Measurements from ENCODE around the gene OR52E4. TPM values are rescaled to one million over a fixed set of nuclear protein-coding genes. Genes with fewer than 3 reads are reported as not detected.

Gene OR52E4
- total and polyA plus RNA-seq, 12 donors: not detected

- H3K27ac ChIP-seq: no peak overlapping the region
- no peaks in the 10 kb centered on the region for H3K27me3 ChIP-seq
- TF ChIP-seq, protein P1, sequence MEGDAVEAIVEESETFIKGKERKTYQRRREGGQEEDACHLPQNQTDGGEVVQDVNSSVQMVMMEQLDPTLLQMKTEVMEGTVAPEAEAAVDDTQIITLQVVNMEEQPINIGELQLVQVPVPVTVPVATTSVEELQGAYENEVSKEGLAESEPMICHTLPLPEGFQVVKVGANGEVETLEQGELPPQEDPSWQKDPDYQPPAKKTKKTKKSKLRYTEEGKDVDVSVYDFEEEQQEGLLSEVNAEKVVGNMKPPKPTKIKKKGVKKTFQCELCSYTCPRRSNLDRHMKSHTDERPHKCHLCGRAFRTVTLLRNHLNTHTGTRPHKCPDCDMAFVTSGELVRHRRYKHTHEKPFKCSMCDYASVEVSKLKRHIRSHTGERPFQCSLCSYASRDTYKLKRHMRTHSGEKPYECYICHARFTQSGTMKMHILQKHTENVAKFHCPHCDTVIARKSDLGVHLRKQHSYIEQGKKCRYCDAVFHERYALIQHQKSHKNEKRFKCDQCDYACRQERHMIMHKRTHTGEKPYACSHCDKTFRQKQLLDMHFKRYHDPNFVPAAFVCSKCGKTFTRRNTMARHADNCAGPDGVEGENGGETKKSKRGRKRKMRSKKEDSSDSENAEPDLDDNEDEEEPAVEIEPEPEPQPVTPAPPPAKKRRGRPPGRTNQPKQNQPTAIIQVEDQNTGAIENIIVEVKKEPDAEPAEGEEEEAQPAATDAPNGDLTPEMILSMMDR (IDR thresholded peaks at IDR 0.05): no peak
- TF ChIP-seq POLR2A (IDR thresholded peaks at IDR 0.05): no peak
- no peaks in the 10 kb centered on the region for H3K9me3 ChIP-seq (replicated peaks in 1 of 3)
- no peaks in the 10 kb centered on the region for H3K36me3 ChIP-seq (replicated peaks in 1 of 2)
- no peak overlapping the region for H3K4me3 ChIP-seq
- no peaks in the 10 kb centered on the region for H3K4me1 ChIP-seq (replicated peaks in 1 of 2)
- DNase-seq: no peak
- WGBS, 4 donors: 92 to 95% (median 93%) methylated on average over 17 of the region's 17 CpGs
- intact Hi-C loops (cut with DNase I): no loop called here
Observed at GRCh38 chr11:5928271-5928670, 47.8 kb downstream of the OR52E4 start.

- Histone ChIP-seq H3K4me1 (replicated peaks in 1 of 2) (no peaks in the 10 kb centered on the region), H3K9me3 (replicated peaks in 1 of 3) (no peaks in the 10 kb centered on the region), H3K36me3 (replicated peaks in 1 of 2) (no peaks in the 10 kb centered on the region), H3K27me3 (no peaks in the 10 kb centered on the region), H3K4me3 (no peak overlapping the region), H3K27ac (no peak overlapping the region)
- intact Hi-C loops (cut with DNase I): no loop called here
- 79 to 86% (median 83%) methylated on average over 15 of the region's 15 CpGs for WGBS, 4 donors
- DNase-seq: no peak
- no peak for TF ChIP-seq POLR2A (IDR thresholded peaks at IDR 0.05)
Observed at GRCh38 chr11:5928811-5929210, 48.4 kb downstream of the OR52E4 start.

- H3K27ac ChIP-seq: no peak overlapping the region
- H3K9me3 ChIP-seq (replicated peaks in 1 of 3): no peaks in the 10 kb centered on the region
- no peaks in the 10 kb centered on the region for H3K27me3 ChIP-seq
- WGBS, 4 donors: 84 to 90% (median 89%) methylated on average over 31 of the region's 31 CpGs
- no peak for DNase-seq
- intact Hi-C loops (cut with DNase I): no loop called here
- TF ChIP-seq, protein P1 (IDR thresholded peaks at IDR 0.05): no peak
- no peak for TF ChIP-seq POLR2A (IDR thresholded peaks at IDR 0.05)
- no peak overlapping the region for H3K4me3 ChIP-seq
- no peaks in the 10 kb centered on the region for H3K36me3 ChIP-seq (replicated peaks in 1 of 2)
- no peaks in the 10 kb centered on the region for H3K4me1 ChIP-seq (replicated peaks in 1 of 2)
Observed at GRCh38 chr11:5929571-5930368, 49.3 kb downstream of the OR52E4 start.

GRCh38 chr11:5930614-5931013 is 50.2 kb downstream of the OR52E4 start:
- intact Hi-C loops (cut with DNase I): no loop called here
- H3K4me1 ChIP-seq (replicated peaks in 1 of 2): no peaks in the 10 kb centered on the region

More at GRCh38 chr11:5930614-5931013, 50.2 kb downstream of the OR52E4 start:
- Histone ChIP-seq H3K4me3 (no peak overlapping the region), H3K36me3 (replicated peaks in 1 of 2) (no peaks in the 10 kb centered on the region), H3K27me3 (no peaks in the 10 kb centered on the region), H3K9me3 (replicated peaks in 1 of 3) (no peaks in the 10 kb centered on the region), H3K27ac (no peak overlapping the region)
- TF ChIP-seq, protein P1 (IDR thresholded peaks at IDR 0.05): no peak
- no peak for TF ChIP-seq POLR2A (IDR thresholded peaks at IDR 0.05)
- DNase-seq: no peak
- WGBS, 4 donors: 85 to 92% (median 87%) methylated on average over 5 to 19 of the region's 19 CpGs
